HEK293 (cell line): ENCODE data around the gene L3MBTL4.

Source experiments
- CTCF ChIA-PET: fragments of 350-600 bp; formaldehyde crosslinking; extraction: SDS; loops from one replicate; lab custom pipeline; 2021; ENCODE audit warnings: antibody characterized with exemption; lab: Yijun Ruan, JAX
- POLR2A ChIA-PET: fragments of 300-600 bp; formaldehyde crosslinking; extraction: SDS; loops from one replicate; lab custom pipeline; 2020; ENCODE audit warnings: antibody characterized with exemption, inconsistent platforms; lab: Yijun Ruan, JAX
- H3K27ac ChIP-seq: fragments of 200-500 bp; sonication (Bioruptor generic); 2 replicates; pipeline ENCODE4 v1.5.1; 2014; ENCODE audit warnings: low read depth, low read length, control low read depth, inconsistent platforms; ENCODE audit errors: extremely low read depth
- H3K36me3 ChIP-seq, 2 experiments: fragments of 200-500 bp in 1 of 2; sonication (Bioruptor generic) in 1 of 2; 1 replicate in 1 of 2; 2 replicates in 1 of 2; pipeline ENCODE4 v1.5.1; 2014 to 2017; ENCODE audit warnings: inconsistent platforms in 2 of 2, low read length in 2 of 2; ENCODE audit not compliant: control insufficient read depth in 2 of 2, insufficient read depth in 1 of 2
- H3K4me1 ChIP-seq: fragments of 200-500 bp; sonication (Bioruptor generic); 2 replicates; pipeline ENCODE4 v1.5.1; 2014; ENCODE audit warnings: mild to moderate bottlenecking, low read length, inconsistent platforms; ENCODE audit not compliant: control insufficient read depth, insufficient read depth
- H3K4me3 ChIP-seq: 2 replicates; pipeline ENCODE4 v1.5.1; 2011; ENCODE audit warnings: low read depth, mild to moderate bottlenecking, control low read depth, low read length, moderate library complexity
- H3K9me3 ChIP-seq: fragments of 200-500 bp; sonication (Bioruptor generic); 2 replicates; pipeline ENCODE4 v1.5.1; 2014; ENCODE audit warnings: low read depth, low read length, inconsistent platforms; ENCODE audit not compliant: control insufficient read depth, insufficient read depth
- BCL11B ChIP-seq: fragments of 450-650 bp; formaldehyde crosslinking; IDR thresholded peaks from 2 replicates; pipeline ENCODE4 v1.5.1; 2016; ENCODE audit warnings: low read depth, missing biosample characterization, missing genetic modification characterization
- EGR2 ChIP-seq: fragments of 450-650 bp; formaldehyde crosslinking; IDR thresholded peaks from 2 replicates; pipeline ENCODE4 v1.5.1; 2016; ENCODE audit warnings: low read depth, missing biosample characterization, missing genetic modification characterization
- OSR2 ChIP-seq: fragments of 450-650 bp; formaldehyde crosslinking; IDR thresholded peaks from 2 replicates; pipeline ENCODE4 v1.5.1; 2016; ENCODE audit warnings: missing biosample characterization, missing genetic modification characterization
- PRDM10 ChIP-seq: fragments of 450-650 bp; formaldehyde crosslinking; IDR thresholded peaks from 2 replicates; pipeline ENCODE4 v1.5.1; 2016; ENCODE audit warnings: missing biosample characterization, missing genetic modification characterization
- PRDM6 ChIP-seq: fragments of 450-650 bp; formaldehyde crosslinking; IDR thresholded peaks from 2 replicates; pipeline ENCODE4 v1.5.1; 2017; ENCODE audit warnings: missing biosample characterization, missing genetic modification characterization
- SCRT2 ChIP-seq: fragments of 450-650 bp; formaldehyde crosslinking; IDR thresholded peaks from 2 replicates; pipeline ENCODE4 v1.5.1; 2016; ENCODE audit warnings: missing biosample characterization, missing genetic modification characterization
- SP2 ChIP-seq: fragments of 450-650 bp; formaldehyde crosslinking; IDR thresholded peaks from 2 replicates; pipeline ENCODE4 v1.5.1; 2016; ENCODE audit warnings: missing biosample characterization, missing genetic modification characterization
- ZFHX2 ChIP-seq: fragments of 450-650 bp; formaldehyde crosslinking; conservative IDR thresholded peaks from 2 replicates; pipeline ENCODE4 v1.5.1; 2016; ENCODE audit warnings: missing biosample characterization, missing genetic modification characterization
- ZFP37 ChIP-seq: fragments of 450-650 bp; formaldehyde crosslinking; IDR thresholded peaks from 2 replicates; pipeline ENCODE4 v1.5.1; 2016; ENCODE audit warnings: missing biosample characterization, missing genetic modification characterization
- ZNF148 ChIP-seq: fragments of 450-650 bp; formaldehyde crosslinking; IDR thresholded peaks from 2 replicates; pipeline ENCODE4 v1.5.0; 2017; ENCODE audit warnings: missing biosample characterization, missing genetic modification characterization, borderline replicate concordance
- ZNF18 ChIP-seq: fragments of 450-650 bp; formaldehyde crosslinking; IDR thresholded peaks from 2 replicates; pipeline ENCODE4 v1.5.1; 2016; ENCODE audit warnings: missing biosample characterization, missing genetic modification characterization
- ZNF214 ChIP-seq: fragments of 450-650 bp; formaldehyde crosslinking; IDR thresholded peaks from 2 replicates; pipeline ENCODE4 v1.5.1; 2017; ENCODE audit warnings: missing biosample characterization, mild to moderate bottlenecking, missing genetic modification characterization, borderline replicate concordance
- ZNF239 ChIP-seq: fragments of 450-650 bp; formaldehyde crosslinking; IDR thresholded peaks from 2 replicates; pipeline ENCODE4 v1.5.1; 2016; ENCODE audit warnings: missing biosample characterization, missing genetic modification characterization
- ZNF324 ChIP-seq: fragments of 450-650 bp; formaldehyde crosslinking; IDR thresholded peaks from 2 replicates; pipeline ENCODE4 v1.5.1; 2016; ENCODE audit warnings: missing biosample characterization, missing genetic modification characterization
- ZNF366 ChIP-seq: fragments of 450-650 bp; formaldehyde crosslinking; conservative IDR thresholded peaks from 2 replicates; pipeline ENCODE4 v1.5.1; 2016; ENCODE audit warnings: missing biosample characterization, missing genetic modification characterization
- ZNF404 ChIP-seq: fragments of 450-650 bp; formaldehyde crosslinking; IDR thresholded peaks from 2 replicates; pipeline ENCODE4 v1.5.1; 2017; ENCODE audit warnings: missing biosample characterization, missing genetic modification characterization
- ZNF416 ChIP-seq: fragments of 450-650 bp; formaldehyde crosslinking; IDR thresholded peaks from 2 replicates; pipeline ENCODE4 v1.5.1; 2016; ENCODE audit warnings: missing biosample characterization, missing genetic modification characterization
- ZNF433 ChIP-seq: fragments of 450-650 bp; formaldehyde crosslinking; IDR thresholded peaks from 2 replicates; pipeline ENCODE4 v1.5.1; 2016; ENCODE audit warnings: missing biosample characterization, missing genetic modification characterization, low read depth
- ZNF596 ChIP-seq: fragments of 450-650 bp; IDR thresholded peaks from 2 replicates; pipeline ENCODE4 v1.5.0; 2018; ENCODE audit warnings: missing biosample characterization, mild to moderate bottlenecking, missing genetic modification characterization, moderate library complexity
- ZNF707 ChIP-seq: fragments of 450-650 bp; formaldehyde crosslinking; IDR thresholded peaks from 2 replicates; pipeline ENCODE4 v1.5.1; 2016; ENCODE audit warnings: missing biosample characterization, missing genetic modification characterization
- TF ChIP-seq, protein P1 (sequence below): fragments of 450-650 bp; IDR thresholded peaks from 2 replicates; pipeline ENCODE4 v1.5.1; 2018; ENCODE audit warnings: missing biosample characterization, missing genetic modification characterization

L3MBTL4 gene

DNA sequence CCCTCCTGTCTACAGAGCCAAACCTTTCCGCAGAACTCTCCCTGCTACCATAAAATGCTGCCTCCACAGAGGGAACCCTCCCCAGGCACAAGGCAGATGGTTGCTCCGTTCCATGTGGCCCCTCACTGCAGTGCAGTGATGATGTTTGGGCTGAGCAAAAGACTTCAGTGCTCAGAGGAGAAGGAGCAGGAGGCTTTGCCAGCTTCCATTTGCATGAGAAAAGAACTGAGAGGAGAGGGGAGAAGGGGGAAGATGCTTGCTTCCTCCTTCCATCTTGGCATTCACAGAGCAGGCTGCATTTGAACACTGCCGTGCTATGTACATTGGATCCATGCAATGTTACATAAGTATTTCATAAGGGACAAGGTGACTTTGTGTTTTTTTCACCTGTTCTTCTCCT lies 472.8 kb downstream of the L3MBTL4 start (continued):
- TF ChIP-seq PRDM10 (tag by site-specific recombination) (no peak), ZNF148 (tag by site-specific recombination) (no peak), ZNF596 (tag by site-specific recombination) (no peak), OSR2 (tag by site-specific recombination) (no peak)

DNA sequence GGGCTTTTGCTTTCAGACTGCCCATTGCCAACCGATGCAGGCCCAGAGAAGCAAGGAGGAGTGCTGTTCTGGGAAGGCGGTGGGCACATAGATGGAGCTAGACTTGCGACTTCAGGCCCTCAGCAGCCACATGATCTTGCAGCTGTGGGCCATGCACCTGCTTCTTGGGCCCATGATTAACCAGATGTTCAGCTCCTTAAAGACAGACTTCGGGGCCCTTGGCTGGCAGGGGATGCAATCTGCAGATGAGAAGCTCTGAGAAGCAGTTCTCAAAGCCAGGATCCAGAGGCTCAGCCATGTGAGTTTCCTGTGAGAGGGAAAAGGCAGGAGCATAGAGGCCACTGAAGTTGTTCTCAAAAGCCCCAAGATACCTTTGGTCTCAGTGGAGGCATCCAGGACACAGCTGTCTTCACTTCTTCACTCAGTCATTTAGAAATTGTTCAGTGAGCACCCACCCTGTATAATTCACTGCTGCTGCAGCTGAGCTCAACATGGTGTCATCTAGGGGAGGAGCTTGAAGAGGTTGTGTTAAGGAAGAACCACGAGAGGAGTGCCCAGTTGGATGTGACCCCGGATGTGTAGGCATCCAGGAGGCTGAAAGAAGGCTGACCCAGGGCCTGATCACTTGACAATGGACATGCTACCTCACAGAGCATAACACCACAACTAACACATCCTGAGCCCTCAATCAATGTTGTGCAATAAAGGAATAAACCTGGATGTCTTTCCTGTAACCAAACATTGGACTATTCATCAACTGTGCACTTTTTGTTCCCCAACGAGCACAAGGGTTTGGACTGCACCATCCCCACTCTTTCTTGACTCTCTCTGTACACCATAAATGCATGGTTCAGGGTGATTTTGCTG lies 474.7 kb downstream of the L3MBTL4 start:
- TF ChIP-seq ZNF366 (tag by site-specific recombination) (no peak), PRDM6 (no peak), ZNF18 (tag by site-specific recombination) (no peak), BCL11B (tag by site-specific recombination) (no peak), ZNF239 (no peak), ZNF707 (tag by site-specific recombination) (no peak), ZNF404 (tag by site-specific recombination) (no peak)
- TF ChIP-seq, all 188 proteins: peak for 0
- ChIA-PET CTCF (no interaction called here), POLR2A (no interaction called here)
- Histone ChIP-seq H3K27ac (no peak overlapping the region), H3K36me3 (no peaks in the 10 kb centered on the region), H3K4me3 (no peak overlapping the region), H3K4me1 (0 out of 2 replicates have a peak, but pooled peaks cover 2% of the 10 kb centered on the region), H3K9me3 (no peaks in the 10 kb centered on the region)

GRCh38 chr18:5937795-5938194 lies 476.9 kb downstream of the L3MBTL4 start:
- POLR2A ChIA-PET: no interaction called here
- no peaks in the 10 kb centered on the region for H3K36me3 ChIP-seq
- H3K4me3 ChIP-seq: no peak overlapping the region
- no peaks in the 10 kb centered on the region for H3K9me3 ChIP-seq
- H3K27ac ChIP-seq: no peak overlapping the region
- no peaks in the 10 kb centered on the region for H3K4me1 ChIP-seq
- CTCF ChIA-PET: no interaction called here
- TF ChIP-seq ZNF214 (tag by site-specific recombination): no peak
- TF ChIP-seq ZFHX2: no peak
- no peak for TF ChIP-seq ZFP37
- no peak for TF ChIP-seq SP2
- TF ChIP-seq SCRT2 (tag by site-specific recombination): no peak
- no peak for TF ChIP-seq OSR2 (tag by site-specific recombination)
- no peak for TF ChIP-seq ZNF433 (tag by site-specific recombination)
- no peak for TF ChIP-seq ZNF416
- TF ChIP-seq EGR2: no peak
- TF ChIP-seq, protein P1, sequence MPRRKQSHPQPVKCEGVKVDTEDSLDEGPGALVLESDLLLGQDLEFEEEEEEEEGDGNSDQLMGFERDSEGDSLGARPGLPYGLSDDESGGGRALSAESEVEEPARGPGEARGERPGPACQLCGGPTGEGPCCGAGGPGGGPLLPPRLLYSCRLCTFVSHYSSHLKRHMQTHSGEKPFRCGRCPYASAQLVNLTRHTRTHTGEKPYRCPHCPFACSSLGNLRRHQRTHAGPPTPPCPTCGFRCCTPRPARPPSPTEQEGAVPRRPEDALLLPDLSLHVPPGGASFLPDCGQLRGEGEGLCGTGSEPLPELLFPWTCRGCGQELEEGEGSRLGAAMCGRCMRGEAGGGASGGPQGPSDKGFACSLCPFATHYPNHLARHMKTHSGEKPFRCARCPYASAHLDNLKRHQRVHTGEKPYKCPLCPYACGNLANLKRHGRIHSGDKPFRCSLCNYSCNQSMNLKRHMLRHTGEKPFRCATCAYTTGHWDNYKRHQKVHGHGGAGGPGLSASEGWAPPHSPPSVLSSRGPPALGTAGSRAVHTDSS (tag by site-specific recombination): no peak
- no peak for TF ChIP-seq ZNF324 (tag by site-specific recombination)
- TF ChIP-seq, all 188 proteins: peak for 0
